KOPT-K1 (cell line): ENCODE measurements around the gene ALDH3B1.

Experiments used
- H3K27ac ChIP-seq: fragments of 200-600 bp; sonication (generic); 2 replicates; pipeline ENCODE4 v1.5.1; 2016; ENCODE audit warnings: antibody characterized with exemption, mild to moderate bottlenecking, low read depth, low read length; ENCODE audit not compliant: poor library complexity, severe bottlenecking
- H3K36me3 ChIP-seq: fragments of 200-600 bp; sonication (generic); 2 replicates; pipeline ENCODE4 v1.5.1; 2017; ENCODE audit warnings: antibody characterized with exemption, mild to moderate bottlenecking, low read length, moderate library complexity; ENCODE audit not compliant: insufficient read depth
- H3K9me3 ChIP-seq: fragments of 200-600 bp; sonication (generic); 2 replicates; pipeline ENCODE4 v1.5.1; 2017; ENCODE audit warnings: antibody characterized with exemption, low read length, mild to moderate bottlenecking; ENCODE audit not compliant: insufficient read depth, poor library complexity, severe bottlenecking

ALDH3B1 gene

DNA sequence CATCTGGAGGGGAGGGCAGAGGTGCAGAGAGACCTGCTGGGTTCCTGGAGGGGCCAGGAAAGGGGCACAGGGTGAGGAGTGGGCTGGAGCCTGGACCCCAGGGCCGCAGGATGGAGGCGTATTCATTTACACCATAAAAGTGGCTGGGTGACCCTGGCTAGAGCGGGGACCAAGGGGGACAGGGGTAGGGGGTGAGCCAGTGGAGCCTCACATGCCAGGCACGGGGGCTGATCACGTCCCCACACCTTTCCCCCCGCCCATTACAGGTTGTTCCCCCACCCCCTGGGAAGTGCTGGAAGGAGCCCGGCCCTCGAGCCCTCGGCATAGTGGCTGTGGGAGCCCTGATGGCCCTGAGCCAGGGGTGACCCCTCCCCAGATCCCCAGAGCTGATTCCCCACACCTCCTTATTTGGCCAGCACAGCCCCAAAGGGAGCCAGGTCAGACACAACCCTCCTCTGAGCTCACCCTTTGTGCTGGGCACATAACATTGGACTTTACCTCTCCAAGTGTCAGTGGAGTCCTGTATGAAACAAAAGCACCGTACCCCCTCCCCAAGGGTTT is 29.5 kb downstream of the ALDH3B1 start:
- Histone ChIP-seq H3K27ac (peak overlapping the region; percentile 80), H3K9me3 (no peaks in the 10 kb centered on the region), H3K36me3 (peaks cover 29% of the 10 kb centered on the region)

DNA sequence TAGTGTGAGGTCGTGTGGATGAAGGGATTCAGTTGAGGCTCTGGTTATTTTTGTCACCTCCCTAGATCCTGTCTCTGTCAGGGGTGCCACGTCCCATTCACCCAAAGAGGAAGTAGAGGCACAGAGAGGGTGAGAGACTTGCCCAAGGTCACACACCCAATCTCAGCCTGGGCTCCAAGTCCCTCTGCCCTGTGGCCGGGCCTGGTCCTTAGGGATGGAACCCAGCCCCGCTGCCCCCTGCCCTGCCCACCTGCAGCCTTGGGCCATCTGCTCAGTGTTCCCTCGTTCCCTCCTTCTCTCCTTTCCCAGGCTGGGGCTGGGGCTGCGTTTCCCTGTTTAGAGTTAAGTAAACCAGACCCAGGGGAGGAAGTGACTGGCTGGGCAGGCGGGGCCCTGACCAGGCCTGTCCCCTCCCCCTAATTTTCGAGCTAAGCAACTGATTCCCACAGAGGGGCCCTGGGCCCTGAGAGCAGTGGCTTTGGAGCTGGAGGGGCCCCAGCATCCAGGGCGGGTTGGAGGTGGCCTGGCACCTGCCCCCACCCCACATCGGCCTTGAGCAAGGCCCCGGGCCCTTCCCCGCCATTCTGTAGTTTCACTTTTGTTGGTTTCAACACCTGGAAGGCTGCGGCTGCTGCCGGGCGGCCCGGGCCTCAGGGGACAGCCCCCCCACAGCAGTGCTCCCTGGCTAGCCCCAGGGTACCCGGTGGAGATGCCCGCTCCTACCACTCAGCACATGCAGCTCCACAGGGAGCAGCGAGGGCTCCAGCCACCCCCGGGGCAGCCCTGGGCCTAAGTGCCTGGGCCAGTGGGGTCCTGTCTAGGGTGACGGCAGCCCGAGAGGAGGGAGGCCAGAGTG is 30.2 kb downstream of the ALDH3B1 start:
- H3K27ac ChIP-seq, result peak overlapping the region; percentile 80
- peaks cover 36% of the 10 kb centered on the region for H3K36me3 ChIP-seq
- H3K9me3 ChIP-seq, result no peaks in the 10 kb centered on the region

DNA sequence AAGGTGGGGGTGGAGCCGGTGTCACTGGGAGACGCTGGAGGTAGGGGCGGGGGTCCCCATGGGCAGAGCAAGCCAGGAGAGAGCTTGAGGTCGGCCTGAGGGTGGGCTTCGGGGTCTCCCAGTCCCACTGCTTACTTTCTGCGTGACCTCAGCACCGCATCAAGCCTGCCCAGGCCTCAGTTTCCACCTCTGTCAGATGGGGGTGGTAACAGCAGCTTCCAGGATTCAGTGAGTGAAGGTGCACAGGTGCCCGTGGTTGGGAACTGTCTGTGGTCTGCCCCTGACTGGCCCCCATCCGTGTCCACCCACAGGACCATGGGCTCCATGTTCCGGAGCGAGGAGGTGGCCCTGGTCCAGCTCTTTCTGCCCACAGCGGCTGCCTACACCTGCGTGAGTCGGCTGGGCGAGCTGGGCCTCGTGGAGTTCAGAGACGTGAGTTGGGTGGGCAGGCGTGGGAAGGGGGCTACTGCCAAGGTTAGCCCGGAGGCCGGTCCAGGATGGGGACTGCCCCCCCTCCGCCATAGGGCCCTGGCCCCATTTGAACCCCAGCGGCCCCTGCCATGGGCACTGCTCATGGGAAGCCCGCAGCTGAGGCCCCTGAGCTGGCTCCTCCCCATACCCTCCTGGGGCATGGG is 30.9 kb downstream of the ALDH3B1 start:
- no peaks in the 10 kb centered on the region for H3K9me3 ChIP-seq
- peak overlapping the region; percentile 80 for H3K27ac ChIP-seq
- H3K36me3 ChIP-seq, result peaks cover 44% of the 10 kb centered on the region

DNA sequence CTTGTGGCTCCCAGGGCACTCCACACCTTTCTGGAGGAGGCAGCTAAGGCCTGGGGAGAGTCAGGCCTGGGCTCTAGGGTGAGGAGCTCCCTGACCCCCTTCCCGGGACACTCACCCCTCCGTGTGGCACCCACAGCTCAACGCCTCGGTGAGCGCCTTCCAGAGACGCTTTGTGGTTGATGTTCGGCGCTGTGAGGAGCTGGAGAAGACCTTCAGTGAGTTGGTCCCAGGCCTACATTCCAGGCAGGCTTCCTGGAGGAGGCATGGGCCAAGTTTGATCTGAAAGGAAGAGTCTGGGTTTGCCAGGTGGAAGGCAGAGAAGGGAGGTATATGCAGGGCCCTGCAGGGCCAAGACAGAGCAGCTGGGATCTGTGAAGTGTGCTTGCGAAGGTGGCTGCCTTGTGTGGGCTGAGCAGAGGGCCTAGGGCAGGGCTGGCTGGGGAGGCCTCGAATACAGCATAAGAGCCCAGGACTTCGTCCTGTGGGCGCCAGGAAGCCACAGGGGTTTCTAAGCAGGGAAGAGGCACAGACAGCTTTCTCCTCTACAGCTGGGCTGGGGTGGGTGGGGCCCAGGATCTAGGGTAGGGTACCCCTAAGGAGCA is 31.6 kb downstream of the ALDH3B1 start:
- peaks cover 50% of the 10 kb centered on the region for H3K36me3 ChIP-seq
- H3K27ac ChIP-seq, result peak overlapping the region; percentile 80
- H3K9me3 ChIP-seq, result no peaks in the 10 kb centered on the region

DNA sequence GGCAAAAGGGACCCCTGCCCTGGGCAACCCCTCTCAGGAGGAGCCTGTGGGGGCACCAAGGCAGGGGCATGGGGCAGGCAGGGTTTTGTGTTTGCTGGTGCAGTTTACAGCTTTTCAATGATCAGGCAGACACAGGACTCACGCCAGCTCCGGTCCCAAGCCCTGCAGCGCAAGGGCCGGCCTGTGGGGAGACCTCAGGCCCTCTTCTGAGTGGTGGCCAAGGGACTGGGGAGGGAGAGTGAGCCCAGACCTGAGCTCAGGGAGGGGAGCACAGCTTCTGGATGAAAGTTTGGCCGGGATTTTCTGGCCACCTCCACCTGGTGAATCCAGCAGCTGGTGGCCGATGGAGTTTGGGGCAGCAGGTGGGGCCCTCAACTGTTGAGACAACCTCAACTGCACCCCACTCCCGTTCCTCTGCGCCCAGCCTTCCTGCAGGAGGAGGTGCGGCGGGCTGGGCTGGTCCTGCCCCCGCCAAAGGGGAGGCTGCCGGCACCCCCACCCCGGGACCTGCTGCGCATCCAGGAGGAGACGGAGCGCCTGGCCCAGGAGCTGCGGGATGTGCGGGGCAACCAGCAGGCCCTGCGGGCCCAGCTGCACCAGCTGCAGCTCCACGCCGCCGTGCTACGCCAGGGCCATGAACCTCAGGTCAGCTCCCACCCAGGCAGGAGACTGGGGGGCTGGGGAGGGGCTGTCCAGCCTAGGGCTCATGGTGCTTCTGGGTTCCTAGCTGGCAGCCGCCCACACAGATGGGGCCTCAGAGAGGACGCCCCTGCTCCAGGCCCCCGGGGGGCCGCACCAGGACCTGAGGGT is 32.3 kb downstream of the ALDH3B1 start:
- no peaks in the 10 kb centered on the region for H3K9me3 ChIP-seq
- peak overlapping the region; percentile 80 for H3K27ac ChIP-seq
- H3K36me3 ChIP-seq, result peaks cover 57% of the 10 kb centered on the region

DNA sequence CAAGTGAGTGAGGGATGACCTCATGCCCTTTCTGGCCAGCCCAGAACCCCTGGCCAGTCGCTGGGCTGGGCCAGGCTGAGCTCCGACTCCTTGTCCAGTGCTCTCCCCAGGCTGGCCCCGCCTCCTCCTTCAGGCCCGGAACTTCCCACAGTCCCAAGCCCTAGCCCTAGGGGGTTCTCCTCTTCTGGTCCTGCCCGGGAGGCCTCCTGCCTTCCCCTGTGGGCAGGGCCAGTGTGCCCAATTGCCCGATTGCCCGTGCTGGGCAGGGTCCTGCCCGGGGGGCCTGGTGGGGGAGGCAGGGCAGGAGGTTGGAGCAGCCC is 32.9 kb downstream of the ALDH3B1 start:
- Histone ChIP-seq H3K36me3 (peaks cover 62% of the 10 kb centered on the region), H3K27ac (no peak overlapping the region), H3K9me3 (no peaks in the 10 kb centered on the region)

DNA sequence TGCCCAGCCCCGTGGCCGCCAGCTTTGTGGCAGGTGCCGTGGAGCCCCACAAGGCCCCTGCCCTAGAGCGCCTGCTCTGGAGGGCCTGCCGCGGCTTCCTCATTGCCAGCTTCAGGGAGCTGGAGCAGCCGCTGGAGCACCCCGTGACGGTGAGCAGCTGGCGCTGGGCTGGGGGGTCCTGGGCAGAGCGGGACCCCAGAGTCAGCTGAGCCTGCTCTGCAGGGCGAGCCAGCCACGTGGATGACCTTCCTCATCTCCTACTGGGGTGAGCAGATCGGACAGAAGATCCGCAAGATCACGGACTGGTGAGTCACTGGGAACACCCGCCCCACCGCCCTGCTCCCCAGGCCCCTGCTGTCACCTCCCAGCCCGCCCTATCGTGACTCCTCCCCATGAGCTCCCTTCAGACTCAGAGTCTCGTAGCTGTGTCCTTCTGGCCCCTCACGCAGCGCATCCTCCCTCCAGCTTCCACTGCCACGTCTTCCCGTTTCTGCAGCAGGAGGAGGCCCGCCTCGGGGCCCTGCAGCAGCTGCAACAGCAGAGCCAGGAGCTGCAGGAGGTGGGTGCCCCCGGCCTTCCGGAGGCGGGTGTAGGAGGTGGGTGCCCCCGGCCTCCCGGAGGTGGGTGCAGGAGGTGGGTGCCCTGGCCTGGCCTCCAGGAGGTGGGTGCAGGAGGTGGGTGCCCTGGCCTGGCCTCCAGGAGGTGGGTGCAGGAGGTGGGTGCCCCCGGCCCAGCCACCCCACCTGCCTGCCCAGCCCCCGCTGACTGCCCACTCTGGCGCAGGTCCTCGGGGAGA is 33.4 kb downstream of the ALDH3B1 start:
- H3K36me3 ChIP-seq, result peaks cover 68% of the 10 kb centered on the region
- no peaks in the 10 kb centered on the region for H3K9me3 ChIP-seq
- H3K27ac ChIP-seq, result no peak overlapping the region

DNA sequence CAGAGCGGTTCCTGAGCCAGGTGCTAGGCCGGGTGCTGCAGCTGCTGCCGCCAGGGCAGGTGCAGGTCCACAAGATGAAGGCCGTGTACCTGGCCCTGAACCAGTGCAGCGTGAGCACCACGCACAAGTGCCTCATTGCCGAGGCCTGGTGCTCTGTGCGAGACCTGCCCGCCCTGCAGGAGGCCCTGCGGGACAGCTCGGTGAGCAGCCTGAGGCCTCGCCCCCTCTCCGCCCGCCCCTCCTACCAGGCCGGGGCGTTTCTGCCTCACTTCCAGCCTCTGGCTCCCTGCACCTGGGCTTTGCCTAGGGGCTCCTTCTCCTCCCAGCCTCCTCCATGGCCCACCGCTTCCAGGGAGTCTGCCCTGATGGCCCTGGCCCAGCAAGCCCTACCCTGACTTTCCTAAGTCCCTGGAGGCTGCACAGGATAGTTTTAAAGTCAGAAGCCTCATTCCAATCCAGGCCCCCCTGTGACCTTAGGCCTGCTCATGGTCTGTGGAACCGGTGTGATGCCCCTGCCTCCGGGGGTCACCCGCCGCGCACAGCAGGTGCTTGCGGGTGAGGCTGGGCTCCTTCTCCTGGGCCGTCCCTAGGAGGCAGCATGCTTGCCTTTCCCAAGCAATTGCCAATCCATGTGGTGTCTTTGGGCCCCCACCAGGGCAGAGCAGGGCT is 34.2 kb downstream of the ALDH3B1 start:
- Histone ChIP-seq H3K36me3 (peaks cover 75% of the 10 kb centered on the region), H3K27ac (no peak overlapping the region), H3K9me3 (no peaks in the 10 kb centered on the region)

DNA sequence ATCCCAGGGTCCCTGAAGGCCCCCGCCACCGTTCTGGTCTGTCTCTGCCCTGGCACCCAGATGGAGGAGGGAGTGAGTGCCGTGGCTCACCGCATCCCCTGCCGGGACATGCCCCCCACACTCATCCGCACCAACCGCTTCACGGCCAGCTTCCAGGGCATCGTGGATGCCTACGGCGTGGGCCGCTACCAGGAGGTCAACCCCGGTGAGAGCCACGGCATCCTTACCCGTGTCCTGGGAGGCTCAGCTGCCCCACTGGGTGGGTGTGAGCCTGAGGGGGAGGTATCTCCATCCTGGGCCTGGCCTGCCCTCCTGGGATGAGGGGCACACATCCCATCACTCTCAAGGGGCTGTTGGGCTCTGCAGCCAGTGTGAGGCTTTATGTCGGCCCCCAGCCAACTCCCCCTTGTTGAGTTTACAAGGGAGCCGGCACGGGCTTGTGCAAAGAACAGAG is 34.8 kb downstream of the ALDH3B1 start:
- peaks cover 82% of the 10 kb centered on the region for H3K36me3 ChIP-seq
- H3K27ac ChIP-seq, result no peak overlapping the region
- H3K9me3 ChIP-seq, result no peaks in the 10 kb centered on the region

DNA sequence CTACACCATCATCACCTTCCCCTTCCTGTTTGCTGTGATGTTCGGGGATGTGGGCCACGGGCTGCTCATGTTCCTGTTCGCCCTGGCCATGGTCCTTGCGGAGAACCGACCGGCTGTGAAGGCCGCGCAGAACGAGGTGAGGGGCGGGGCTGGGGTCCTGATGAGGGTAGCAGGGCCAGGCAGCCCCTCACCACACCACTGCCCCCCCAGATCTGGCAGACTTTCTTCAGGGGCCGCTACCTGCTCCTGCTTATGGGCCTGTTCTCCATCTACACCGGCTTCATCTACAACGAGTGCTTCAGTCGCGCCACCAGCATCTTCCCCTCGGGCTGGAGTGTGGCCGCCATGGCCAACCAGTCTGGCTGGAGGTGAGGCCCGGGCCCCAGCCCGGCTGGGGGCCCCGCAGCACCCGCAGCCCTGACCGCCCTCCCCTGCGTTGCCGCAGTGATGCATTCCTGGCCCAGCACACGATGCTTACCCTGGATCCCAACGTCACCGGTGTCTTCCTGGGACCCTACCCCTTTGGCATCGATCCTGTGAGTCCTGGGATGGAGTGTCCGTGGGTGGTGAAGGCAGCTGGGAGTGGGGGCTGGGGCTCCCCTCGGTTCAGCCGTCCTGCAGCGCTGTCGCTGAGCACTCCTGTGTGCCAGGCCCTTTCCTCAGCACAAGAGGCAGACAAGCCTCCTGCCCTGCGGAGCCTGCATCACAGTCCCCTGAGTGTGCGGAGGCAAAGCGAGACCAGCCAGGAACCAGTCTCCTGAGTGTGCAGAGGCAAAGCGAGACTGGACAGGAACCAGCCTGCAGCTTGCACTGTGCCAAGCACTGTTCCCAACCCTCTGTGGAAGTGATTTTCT is 37.5 kb downstream of the ALDH3B1 start:
- H3K27ac ChIP-seq, result no peak overlapping the region

DNA sequence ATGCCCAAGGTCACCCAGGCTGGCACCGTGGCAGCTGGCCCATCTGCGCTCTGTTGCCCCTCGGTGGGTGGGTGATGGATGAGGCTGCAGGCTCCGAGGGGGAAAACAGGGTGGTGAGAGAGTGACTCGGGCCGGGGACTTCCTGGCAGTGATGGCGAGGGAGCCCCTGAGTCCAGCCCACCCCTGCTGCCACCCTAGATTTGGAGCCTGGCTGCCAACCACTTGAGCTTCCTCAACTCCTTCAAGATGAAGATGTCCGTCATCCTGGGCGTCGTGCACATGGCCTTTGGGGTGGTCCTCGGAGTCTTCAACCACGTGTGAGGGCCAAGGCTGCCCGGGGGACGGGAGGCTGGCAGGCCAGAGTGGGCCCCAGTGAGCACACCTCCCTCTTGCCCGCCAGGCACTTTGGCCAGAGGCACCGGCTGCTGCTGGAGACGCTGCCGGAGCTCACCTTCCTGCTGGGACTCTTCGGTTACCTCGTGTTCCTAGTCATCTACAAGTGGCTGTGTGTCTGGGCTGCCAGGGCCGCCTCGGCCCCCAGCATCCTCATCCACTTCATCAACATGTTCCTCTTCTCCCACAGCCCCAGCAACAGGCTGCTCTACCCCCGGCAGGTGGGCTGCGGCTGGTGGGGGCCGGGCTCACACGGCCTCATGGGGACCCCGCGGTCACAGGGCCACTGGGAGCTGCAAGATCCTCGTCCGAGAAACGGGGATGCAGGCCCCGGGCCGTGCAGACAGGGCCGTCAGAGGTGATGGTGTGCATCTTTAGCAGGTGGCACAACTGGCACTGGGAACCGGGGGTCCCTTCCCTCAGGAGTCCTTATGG is 38.8 kb downstream of the ALDH3B1 start:
- H3K9me3 ChIP-seq, result no peaks in the 10 kb centered on the region
- peaks cover 99% of the 10 kb centered on the region for H3K36me3 ChIP-seq

More for the DNA sequence above, 37.5 kb downstream of the ALDH3B1 start:
- H3K36me3 ChIP-seq, result peaks cover 99% of the 10 kb centered on the region
- H3K9me3 ChIP-seq, result no peaks in the 10 kb centered on the region

More for the DNA sequence above, 38.8 kb downstream of the ALDH3B1 start:
- H3K27ac ChIP-seq, result no peak overlapping the region
